GM12878 (cell line): Measurements from ENCODE around the gene ITGAV. TPM values are rescaled to one million over a fixed set of nuclear protein-coding genes. Genes with fewer than 3 reads are reported as not detected.

Experiments
- ATAC-seq: fragments of 200-7000 bp; cut with Tn5 transposase; 3 replicates; pipeline ENCODE4 v1.9.1; 2020; ENCODE audit warnings: mild to moderate bottlenecking, moderate library complexity
- BruUV-seq: library from RNA; stranded (reverse); fragments of 400-500 nt; replicated peaks from 2 replicates; lab custom pipeline; 2021; lab: Mats Ljungman, UMichigan
- CTCF ChIA-PET: fragments of 300-600 bp; sonication (Branson Sonifier 250); formaldehyde crosslinking; extraction: SDS; loops from one replicate; lab custom pipeline; 2021; ENCODE audit warnings: inconsistent platforms; lab: Yijun Ruan, JAX
- POLR2A ChIA-PET: fragments of 350-600 bp; formaldehyde crosslinking; extraction: SDS; loops from one replicate; lab custom pipeline; 2021; ENCODE audit warnings: inconsistent platforms; lab: Charles Lee
- RAD21 ChIA-PET: fragments of 300-600 bp; sonication (Branson Sonifier 250); formaldehyde crosslinking; loops from one replicate; lab custom pipeline; 2023; ENCODE audit warnings: antibody characterized with exemption; ENCODE audit not compliant: unreplicated experiment; lab: Charles Lee
- SMC1A ChIA-PET: fragments of 300-600 bp; sonication (Branson Sonifier 250); formaldehyde crosslinking; loops from one replicate; lab custom pipeline; 2023; ENCODE audit not compliant: unreplicated experiment, uncharacterized antibody; lab: Charles Lee
- DNase-seq: peaks from one replicate; pipeline ENCODE4 v3.0.0-alpha.2; 2011; ENCODE audit warnings: low read depth, low spot score
- FAIRE-seq: peaks from 3 replicates; lab custom pipeline; 2011; peaks lifted over from hg19 to GRCh38; lab: Jason Lieb, UNC
- H2AFZ ChIP-seq: 2 replicates; pipeline ENCODE4 v1.6.0; 2011; ENCODE audit warnings: low read depth, low read length, control low read depth; ENCODE audit not compliant: control insufficient read depth
- H3K27ac ChIP-seq: 2 replicates; pipeline ENCODE4 v1.5.1; 2011; ENCODE audit warnings: control low read depth; ENCODE audit not compliant: control insufficient read depth, insufficient read depth
- H3K27me3 ChIP-seq, 2 experiments: replicated peaks in 1 of 2; 2 replicates each; pipeline versions ENCODE4 v1.6.0 to v1.6.1; 2011; ENCODE audit warnings: low read length in 1 of 2; ENCODE audit not compliant: control insufficient read depth in 2 of 2, insufficient read depth in 2 of 2
- H3K36me3 ChIP-seq, 2 experiments: 2 replicates each; pipeline ENCODE4 v1.5.1; 2011; ENCODE audit warnings: low read length in 1 of 2; ENCODE audit not compliant: control insufficient read depth in 2 of 2, insufficient read depth in 2 of 2
- H3K4me1 ChIP-seq: 2 replicates; pipeline ENCODE4 v1.6.1; 2011; ENCODE audit warnings: mild to moderate bottlenecking, low read length, moderate library complexity, mixed read lengths; ENCODE audit not compliant: control insufficient read depth, insufficient read depth
- H3K4me2 ChIP-seq: 2 replicates; pipeline ENCODE4 v1.6.0; 2011; ENCODE audit warnings: control low read depth; ENCODE audit not compliant: control insufficient read depth, insufficient read depth
- H3K4me3 ChIP-seq: fragments of 200-600 bp; sonication (generic); 2 replicates; pipeline ENCODE4 v1.5.1; 2016
- H3K79me2 ChIP-seq: 2 replicates; pipeline ENCODE4 v1.6.0; 2011; ENCODE audit warnings: low read length; ENCODE audit not compliant: control insufficient read depth, insufficient read depth
- H3K9ac ChIP-seq: 2 replicates; pipeline ENCODE4 v1.8.0; 2011; ENCODE audit warnings: low read length, control low read depth, mixed read lengths; ENCODE audit not compliant: control insufficient read depth, insufficient read depth
- H3K9me3 ChIP-seq: replicated peaks from 3 replicates; pipeline ENCODE4 v1.5.1; 2011; ENCODE audit warnings: mild to moderate bottlenecking, low read length; ENCODE audit not compliant: control insufficient read depth, insufficient read depth
- H4K20me1 ChIP-seq: 2 replicates; pipeline ENCODE4 v1.6.0; 2011; ENCODE audit not compliant: control insufficient read depth, insufficient read depth
- BRCA1 ChIP-seq: IDR thresholded peaks from 2 replicates; pipeline ENCODE4 v1.6.1; 2011; ENCODE audit warnings: low read depth, low read length, improper control_type of control experiment
- CHD1 ChIP-seq: IDR thresholded peaks from 2 replicates; pipeline ENCODE4 v1.6.1; 2012; ENCODE audit warnings: low read depth, low read length, improper control_type of control experiment
- GABPA ChIP-seq: IDR thresholded peaks from 2 replicates; pipeline ENCODE4 v1.6.1; 2014; ENCODE audit warnings: antibody characterized with exemption, low read depth, mild to moderate bottlenecking, inconsistent platforms
- HCFC1 ChIP-seq: fragments of 150-350 bp; IDR thresholded peaks from 2 replicates; pipeline ENCODE4 v1.6.1; 2014; ENCODE audit warnings: low read length
- KLF5 ChIP-seq: fragments of 450-650 bp; IDR thresholded peaks from 2 replicates; pipeline ENCODE4 v1.6.1; 2014; ENCODE audit warnings: mild to moderate bottlenecking; ENCODE audit not compliant: partially characterized antibody
- NBN ChIP-seq: fragments of 450-650 bp; IDR thresholded peaks from 2 replicates; pipeline ENCODE4 v1.6.1; 2016
- TARDBP ChIP-seq: IDR thresholded peaks from 2 replicates; pipeline ENCODE4 v1.6.1; 2016; ENCODE audit warnings: borderline replicate concordance
- YBX1 ChIP-seq: fragments of 450-650 bp; IDR thresholded peaks from 2 replicates; pipeline ENCODE4 v1.6.1; 2016; ENCODE audit warnings: antibody characterized with exemption
- WGBS: methylation state at CpG from one replicate; pipeline ENCODE4 v1.1.6; 2016; ENCODE audit warnings: low lambda C conversion rate; ENCODE audit not compliant: insufficient replicate concordance, insufficient coverage; ENCODE audit errors: missing lambda C conversion rate; 5-methylcytosine and 5-hydroxymethylcytosine counted together
- in situ Hi-C: fragments of 300-500 bp; cut with MboI; formaldehyde crosslinking; loops from 9 replicates; pipeline ENCODE4 v1.14.3; 2018; ENCODE audit warnings: mixed read lengths
- intact Hi-C: fragments of 100-400 bp; cut with micrococcal nuclease; formaldehyde crosslinking; loops from one replicate; pipeline ENCODE4 v1.14.2; 2022; ENCODE audit not compliant: unreplicated experiment
- polyA plus RNA-seq, 11 experiments: library from polyadenylated mRNA; depleted of rRNA in 4 of 11; unstranded in 6 of 11; stranded (reverse) in 5 of 11; fragments of >200 nt; fragmentation: Nextera tagmentation in 4 of 11; fragmentation: Illumina TruSeq in 1 of 11; extraction: Ambion mirVana in 4 of 11; extraction: Trizol in 1 of 11; gene quantifications; 1 replicate in 1 of 11; 2 replicates in 10 of 11; pipeline versions ENCODE4 v1.2.1 to v1.2.3, GENCODE V29; 2011 to 2016; ENCODE audit warnings: inconsistent platforms in 2 of 11, missing spikeins in 2 of 11, low read depth in 1 of 11
- total RNA-seq, 4 experiments: library from RNA; depleted of rRNA in 3 of 4; stranded (reverse); fragments of >200 nt in 3 of 4; fragmentation: Illumina TruSeq in 1 of 4; extraction: Trizol in 1 of 4; gene quantifications; 2 replicates each; pipeline versions ENCODE4 v1.2.1 to v1.2.3, GENCODE V29; 2013 to 2021
- TF ChIP-seq, protein P1 (sequence below): IDR thresholded peaks from 2 replicates; pipeline ENCODE4 v1.6.1; 2011; ENCODE audit warnings: low read depth, mild to moderate bottlenecking, low read length, moderate library complexity, borderline replicate concordance; ENCODE audit errors: extremely low read depth
- TF ChIP-seq, protein P2 (sequence below): fragments of 150-350 bp; IDR thresholded peaks from 2 replicates; pipeline ENCODE4 v1.6.1; 2014; ENCODE audit warnings: mild to moderate bottlenecking, low read depth, low read length
- TF ChIP-seq, protein P3 (sequence below): fragments of 450-650 bp; IDR thresholded peaks from 2 replicates; pipeline ENCODE4 v1.6.1; 2017; ENCODE audit warnings: mild to moderate bottlenecking, low read depth, inconsistent platforms; ENCODE audit not compliant: poor library complexity, severe bottlenecking
- TF ChIP-seq, protein P4 (sequence below): fragments of 450-650 bp; IDR thresholded peaks from 2 replicates; pipeline ENCODE4 v1.6.1; 2014; ENCODE audit warnings: mild to moderate bottlenecking

Gene ITGAV
- total and polyA plus RNA-seq, 10 of the 15 experiments (the other 5 are each of a cell fraction or from before 2014, with no cell fraction given) = 2.1 to 10.8 (median 6.1) TPM

DNA sequence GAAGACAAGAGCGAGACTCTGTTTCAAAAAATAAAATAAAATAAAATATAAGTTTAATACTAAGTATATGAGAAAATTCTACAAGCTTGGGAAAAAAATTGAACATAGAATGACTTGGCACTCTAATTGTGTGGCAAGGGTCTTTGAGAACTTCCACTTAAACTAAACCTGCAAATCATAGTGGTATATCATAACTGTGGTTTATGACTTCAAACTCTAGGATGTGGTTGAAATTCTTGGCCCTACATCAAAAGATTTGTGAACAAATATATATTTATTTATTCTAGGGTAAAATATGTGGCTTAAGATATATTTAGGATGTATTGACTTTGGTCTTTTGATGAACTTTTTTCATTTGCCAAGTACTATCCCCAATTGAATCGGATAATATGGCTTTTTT lies 100.9 kb downstream of the ITGAV start:
- ATAC-seq (no peak), DNase-seq (no peak), FAIRE-seq (no peak)
- BruUV-seq = no TSS peak
- Histone ChIP-seq H3K4me1 (no peaks in the 10 kb centered on the region), H2AFZ (no peak overlapping the region), H3K36me3 (no peaks in the 10 kb centered on the region), H3K9ac (no peak overlapping the region), H4K20me1 (no peaks in the 10 kb centered on the region), H3K4me3 (no peak overlapping the region), H3K79me2 (no peaks in the 10 kb centered on the region), H3K4me2 (no peak overlapping the region), H3K27ac (no peak overlapping the region), H3K27me3 (no peaks in the 10 kb centered on the region), H3K9me3 (peaks cover 2% of the 10 kb centered on the region; the same call in 2 of the 3 replicates)
- SMC1A ChIA-PET = no interaction called here
- TF ChIP-seq TARDBP = no peak
- TF ChIP-seq, protein P1, sequence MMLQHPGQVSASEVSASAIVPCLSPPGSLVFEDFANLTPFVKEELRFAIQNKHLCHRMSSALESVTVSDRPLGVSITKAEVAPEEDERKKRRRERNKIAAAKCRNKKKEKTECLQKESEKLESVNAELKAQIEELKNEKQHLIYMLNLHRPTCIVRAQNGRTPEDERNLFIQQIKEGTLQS = no peak
- TF ChIP-seq, protein P2, sequence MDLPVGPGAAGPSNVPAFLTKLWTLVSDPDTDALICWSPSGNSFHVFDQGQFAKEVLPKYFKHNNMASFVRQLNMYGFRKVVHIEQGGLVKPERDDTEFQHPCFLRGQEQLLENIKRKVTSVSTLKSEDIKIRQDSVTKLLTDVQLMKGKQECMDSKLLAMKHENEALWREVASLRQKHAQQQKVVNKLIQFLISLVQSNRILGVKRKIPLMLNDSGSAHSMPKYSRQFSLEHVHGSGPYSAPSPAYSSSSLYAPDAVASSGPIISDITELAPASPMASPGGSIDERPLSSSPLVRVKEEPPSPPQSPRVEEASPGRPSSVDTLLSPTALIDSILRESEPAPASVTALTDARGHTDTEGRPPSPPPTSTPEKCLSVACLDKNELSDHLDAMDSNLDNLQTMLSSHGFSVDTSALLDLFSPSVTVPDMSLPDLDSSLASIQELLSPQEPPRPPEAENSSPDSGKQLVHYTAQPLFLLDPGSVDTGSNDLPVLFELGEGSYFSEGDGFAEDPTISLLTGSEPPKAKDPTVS = no peak
- no peak for TF ChIP-seq HCFC1
- TF ChIP-seq NBN = no peak
- TF ChIP-seq, protein P3, sequence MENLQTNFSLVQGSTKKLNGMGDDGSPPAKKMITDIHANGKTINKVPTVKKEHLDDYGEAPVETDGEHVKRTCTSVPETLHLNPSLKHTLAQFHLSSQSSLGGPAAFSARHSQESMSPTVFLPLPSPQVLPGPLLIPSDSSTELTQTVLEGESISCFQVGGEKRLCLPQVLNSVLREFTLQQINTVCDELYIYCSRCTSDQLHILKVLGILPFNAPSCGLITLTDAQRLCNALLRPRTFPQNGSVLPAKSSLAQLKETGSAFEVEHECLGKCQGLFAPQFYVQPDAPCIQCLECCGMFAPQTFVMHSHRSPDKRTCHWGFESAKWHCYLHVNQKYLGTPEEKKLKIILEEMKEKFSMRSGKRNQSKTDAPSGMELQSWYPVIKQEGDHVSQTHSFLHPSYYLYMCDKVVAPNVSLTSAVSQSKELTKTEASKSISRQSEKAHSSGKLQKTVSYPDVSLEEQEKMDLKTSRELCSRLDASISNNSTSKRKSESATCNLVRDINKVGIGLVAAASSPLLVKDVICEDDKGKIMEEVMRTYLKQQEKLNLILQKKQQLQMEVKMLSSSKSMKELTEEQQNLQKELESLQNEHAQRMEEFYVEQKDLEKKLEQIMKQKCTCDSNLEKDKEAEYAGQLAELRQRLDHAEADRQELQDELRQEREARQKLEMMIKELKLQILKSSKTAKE = no peak
- TF ChIP-seq, protein P4, sequence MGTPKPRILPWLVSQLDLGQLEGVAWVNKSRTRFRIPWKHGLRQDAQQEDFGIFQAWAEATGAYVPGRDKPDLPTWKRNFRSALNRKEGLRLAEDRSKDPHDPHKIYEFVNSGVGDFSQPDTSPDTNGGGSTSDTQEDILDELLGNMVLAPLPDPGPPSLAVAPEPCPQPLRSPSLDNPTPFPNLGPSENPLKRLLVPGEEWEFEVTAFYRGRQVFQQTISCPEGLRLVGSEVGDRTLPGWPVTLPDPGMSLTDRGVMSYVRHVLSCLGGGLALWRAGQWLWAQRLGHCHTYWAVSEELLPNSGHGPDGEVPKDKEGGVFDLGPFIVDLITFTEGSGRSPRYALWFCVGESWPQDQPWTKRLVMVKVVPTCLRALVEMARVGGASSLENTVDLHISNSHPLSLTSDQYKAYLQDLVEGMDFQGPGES = no peak
- no peak for TF ChIP-seq GABPA
- no peak for TF ChIP-seq CHD1
- TF ChIP-seq YBX1 = no peak
- no peak for TF ChIP-seq BRCA1
- no peak for TF ChIP-seq KLF5
- intact Hi-C loops = no loop called here
- in situ Hi-C loops = no loop called here
- POLR2A ChIA-PET = no interaction called here
- CTCF ChIA-PET = no interaction called here
- RAD21 ChIA-PET = no interaction called here
- WGBS = 83% methylated on average over 2 of the region's 2 CpGs
